SU-DHL-6 (cell line): Measurements from ENCODE around the gene SLC7A8.

ENCODE experiments used
- H2AFZ ChIP-seq: fragments of 200-600 bp; sonication (generic); 2 replicates; pipeline ENCODE4 v1.6.1; 2014; ENCODE audit warnings: low read depth, mild to moderate bottlenecking, moderate library complexity, mixed read lengths, antibody characterized with exemption, low read length; ENCODE audit not compliant: severe bottlenecking
- H3F3A ChIP-seq: fragments of 200-600 bp; shearing (Covaris generic); 2 replicates; pipeline ENCODE4 v1.6.0; 2016; ENCODE audit warnings: antibody characterized with exemption, mild to moderate bottlenecking; ENCODE audit not compliant: insufficient read depth
- H3K27ac ChIP-seq: fragments of 200-600 bp; sonication (generic); 2 replicates; pipeline ENCODE4 v1.5.1; 2016; ENCODE audit warnings: low read depth, mild to moderate bottlenecking, low read length, moderate library complexity, mixed read lengths
- H3K27me3 ChIP-seq: fragments of 200-600 bp; sonication (generic), shearing (Covaris generic); 2 replicates; pipeline ENCODE4 v1.6.0; 2014; ENCODE audit warnings: mild to moderate bottlenecking, low read length
- H3K36me3 ChIP-seq: fragments of 200-600 bp; sonication (generic); 2 replicates; pipeline ENCODE4 v1.6.1; 2014; ENCODE audit warnings: mild to moderate bottlenecking, low read length, mixed read lengths
- H3K4me2 ChIP-seq: fragments of 300-600, 200-600 bp; shearing (Covaris generic), sonication (generic); 2 replicates; pipeline ENCODE4 v1.6.0; 2014; ENCODE audit warnings: low read length, low read depth, mild to moderate bottlenecking; ENCODE audit not compliant: poor library complexity, severe bottlenecking
- H3K4me3 ChIP-seq: fragments of 200-600 bp; sonication (generic); 2 replicates; pipeline ENCODE4 v1.5.1; 2014; ENCODE audit warnings: antibody characterized with exemption, low read length, mild to moderate bottlenecking, mixed read lengths; ENCODE audit not compliant: insufficient read depth, poor library complexity, severe bottlenecking
- H3K79me2 ChIP-seq: fragments of 200-600 bp; sonication (generic); 2 replicates; pipeline ENCODE4 v1.6.1; 2014; ENCODE audit warnings: mild to moderate bottlenecking, low read length, moderate library complexity; ENCODE audit not compliant: insufficient read depth
- H3K9ac ChIP-seq: fragments of 200-600 bp; sonication (generic); 2 replicates; pipeline ENCODE4 v1.7.0; 2014; ENCODE audit warnings: mild to moderate bottlenecking, low read length
- H3K9me2 ChIP-seq: fragments of 200-600 bp; sonication (generic); replicated peaks from 2 replicates; pipeline ENCODE4 v1.6.1; 2014; ENCODE audit warnings: low read length; ENCODE audit not compliant: insufficient read depth
- H3K9me3 ChIP-seq: fragments of 200-600 bp; sonication (generic); 2 replicates; pipeline ENCODE4 v1.6.1; 2014; ENCODE audit warnings: low read length, mixed read lengths; ENCODE audit not compliant: insufficient read depth
- H4K20me1 ChIP-seq: fragments of 200-600 bp; sonication (generic); 2 replicates; pipeline ENCODE4 v1.6.1; 2014; ENCODE audit warnings: low read depth, mild to moderate bottlenecking, antibody characterized with exemption, low read length, moderate library complexity, mixed read lengths
- EZH2phosphoT487 ChIP-seq: fragments of 200-600 bp; sonication (generic), shearing (Covaris generic); conservative IDR thresholded peaks from 2 replicates; pipeline ENCODE4 v1.6.1; 2018; ENCODE audit warnings: mild to moderate bottlenecking, antibody characterized with exemption, low read length, moderate library complexity, mixed read lengths
- TF ChIP-seq, protein P1 (sequence below): fragments of 200-600 bp; sonication (generic); IDR thresholded peaks from one replicate; pipeline ENCODE4 v1.5.1; 2017; ENCODE audit warnings: antibody characterized with exemption, mild to moderate bottlenecking, low read length, moderate library complexity; ENCODE audit not compliant: insufficient read depth, poor library complexity, severe bottlenecking

The SLC7A8 gene

GRCh38 chr14:23123419-23123818 lies 60.0 kb downstream of the SLC7A8 start:
- Histone ChIP-seq H3K4me2 (no peak overlapping the region), H4K20me1 (no peaks in the 10 kb centered on the region), H3K9ac (no peak overlapping the region), H2AFZ (no peak overlapping the region), H3K9me3 (no peaks in the 10 kb centered on the region), H3K36me3 (no peaks in the 10 kb centered on the region), H3K27ac (no peak overlapping the region), H3K4me3 (no peak overlapping the region), H3K27me3 (no peaks in the 10 kb centered on the region), H3K79me2 (no peaks in the 10 kb centered on the region), H3K9me2 (no peaks in the 10 kb centered on the region), H3F3A (no peaks in the 10 kb centered on the region)
- no peak for TF ChIP-seq EZH2phosphoT487
- TF ChIP-seq, protein P1, sequence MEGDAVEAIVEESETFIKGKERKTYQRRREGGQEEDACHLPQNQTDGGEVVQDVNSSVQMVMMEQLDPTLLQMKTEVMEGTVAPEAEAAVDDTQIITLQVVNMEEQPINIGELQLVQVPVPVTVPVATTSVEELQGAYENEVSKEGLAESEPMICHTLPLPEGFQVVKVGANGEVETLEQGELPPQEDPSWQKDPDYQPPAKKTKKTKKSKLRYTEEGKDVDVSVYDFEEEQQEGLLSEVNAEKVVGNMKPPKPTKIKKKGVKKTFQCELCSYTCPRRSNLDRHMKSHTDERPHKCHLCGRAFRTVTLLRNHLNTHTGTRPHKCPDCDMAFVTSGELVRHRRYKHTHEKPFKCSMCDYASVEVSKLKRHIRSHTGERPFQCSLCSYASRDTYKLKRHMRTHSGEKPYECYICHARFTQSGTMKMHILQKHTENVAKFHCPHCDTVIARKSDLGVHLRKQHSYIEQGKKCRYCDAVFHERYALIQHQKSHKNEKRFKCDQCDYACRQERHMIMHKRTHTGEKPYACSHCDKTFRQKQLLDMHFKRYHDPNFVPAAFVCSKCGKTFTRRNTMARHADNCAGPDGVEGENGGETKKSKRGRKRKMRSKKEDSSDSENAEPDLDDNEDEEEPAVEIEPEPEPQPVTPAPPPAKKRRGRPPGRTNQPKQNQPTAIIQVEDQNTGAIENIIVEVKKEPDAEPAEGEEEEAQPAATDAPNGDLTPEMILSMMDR, result no peak

DNA sequence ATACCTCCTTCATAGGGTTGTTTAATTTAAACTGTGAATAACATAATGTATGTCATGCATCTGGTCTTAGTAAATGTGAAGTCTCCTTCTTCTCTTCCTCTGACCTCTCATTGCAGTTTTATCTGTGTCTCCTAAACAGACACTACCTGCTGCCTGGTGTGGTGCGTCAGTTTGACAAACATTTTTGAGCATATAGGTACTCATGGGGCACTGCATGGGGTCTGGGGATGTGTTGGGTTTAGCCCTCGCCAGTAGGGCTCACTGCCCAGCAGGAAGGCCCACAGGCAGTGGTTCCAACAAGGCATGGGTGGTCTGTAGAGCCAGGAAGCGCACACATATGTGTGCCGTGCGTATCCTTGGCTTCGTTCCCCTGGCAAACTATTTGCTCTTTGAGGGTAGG lies 61.4 kb downstream of the SLC7A8 start:
- H3K9ac ChIP-seq, result no peak overlapping the region
- H3K27ac ChIP-seq, result no peak overlapping the region

DNA sequence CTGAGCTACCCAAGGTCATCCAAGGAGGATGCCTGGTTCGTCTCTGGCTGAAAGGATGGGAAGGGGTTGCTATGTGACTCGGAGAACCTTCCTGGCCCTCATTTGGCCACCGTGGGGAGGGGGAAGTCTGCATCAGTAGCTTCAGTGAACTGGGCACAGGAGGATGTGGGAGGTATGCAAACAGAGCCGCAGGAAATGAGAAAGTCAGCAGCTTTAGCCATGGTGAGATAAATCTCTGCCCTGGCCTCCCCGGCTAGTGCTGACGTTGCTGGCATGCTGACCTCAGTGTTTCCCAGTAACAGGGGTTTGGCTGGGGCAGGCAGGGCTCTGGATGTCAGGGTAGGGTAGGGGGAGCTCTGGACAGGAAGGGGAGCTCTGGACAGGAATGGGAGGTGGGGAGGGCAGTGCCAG lies 62.1 kb downstream of the SLC7A8 start:
- Histone ChIP-seq H3K9me2 (no peaks in the 10 kb centered on the region), H3K79me2 (no peaks in the 10 kb centered on the region), H3K9ac (no peak overlapping the region), H4K20me1 (no peaks in the 10 kb centered on the region), H3F3A (no peaks in the 10 kb centered on the region), H3K27ac (no peak overlapping the region), H2AFZ (peak overlapping the region; percentile 6), H3K4me3 (no peak overlapping the region), H3K9me3 (no peaks in the 10 kb centered on the region), H3K27me3 (no peaks in the 10 kb centered on the region), H3K4me2 (no peak overlapping the region), H3K36me3 (no peaks in the 10 kb centered on the region)
- TF ChIP-seq EZH2phosphoT487, result no peak
- TF ChIP-seq, protein P1, result no peak

More for the DNA sequence above, 61.4 kb downstream of the SLC7A8 start:
- H3F3A ChIP-seq, result no peaks in the 10 kb centered on the region
- H3K36me3 ChIP-seq, result no peaks in the 10 kb centered on the region
- no peak overlapping the region for H3K4me2 ChIP-seq
- TF ChIP-seq EZH2phosphoT487, result no peak
- TF ChIP-seq, protein P1, result no peak
- no peaks in the 10 kb centered on the region for H3K9me2 ChIP-seq
- H3K4me3 ChIP-seq, result no peak overlapping the region
- no peaks in the 10 kb centered on the region for H4K20me1 ChIP-seq
- H3K79me2 ChIP-seq, result no peaks in the 10 kb centered on the region
- H2AFZ ChIP-seq, result no peak overlapping the region
- no peaks in the 10 kb centered on the region for H3K27me3 ChIP-seq
- no peaks in the 10 kb centered on the region for H3K9me3 ChIP-seq
